Fibroblast of the aortic adventitia (primary cell): Measurements from ENCODE around the gene MARCKSL1. TPM values are rescaled to one million over a fixed set of nuclear protein-coding genes. Genes with fewer than 3 reads are reported as not detected.
"Not testable (repeated sequence)": the region's sequence is repeated elsewhere in the genome, so short reads cannot be mapped to it uniquely, and the experiment has no call there.

Experiments
- DNase-seq: peaks from one replicate; pipeline ENCODE4 v3.0.0-alpha.2; 2010; ENCODE audit warnings: low read depth
- H3K4me3 ChIP-seq: 2 replicates; pipeline ENCODE4 v1.5.1; 2011; ENCODE audit warnings: low read depth, mild to moderate bottlenecking, control low read depth, low read length, moderate library complexity
- CTCF ChIP-seq: IDR thresholded peaks from 2 replicates; pipeline ENCODE4 v1.5.1; 2011; ENCODE audit warnings: mild to moderate bottlenecking, low read length, control low read depth, inconsistent platforms; ENCODE audit not compliant: insufficient read depth
- small RNA-seq: library from RNA; depleted of rRNA; stranded (forward); fragments of <200 nt; gene quantifications from one replicate; pipeline ENCODE3, GENCODE V24; 2012
- total RNA-seq: library from RNA; depleted of rRNA; stranded (reverse); fragments of >200 nt; gene quantifications from 2 replicates; pipeline ENCODE4 v1.2.3, GENCODE V29; 2012; ENCODE audit warnings: low replicate concordance

Gene MARCKSL1
- total RNA-seq, 1 donor, result 14.4 TPM

GRCh38 chr1:32289256-32289655, 46.8 kb downstream of the MARCKSL1 start:
- no peak for DNase-seq
- TF ChIP-seq CTCF, result no peak

GRCh38 chr1:32286763-32287162, 49.3 kb downstream of the MARCKSL1 start:
- TF ChIP-seq CTCF, result no peak
- H3K4me3 ChIP-seq, result no peak overlapping the region
- no peak for DNase-seq

More at GRCh38 chr1:32289256-32289655, 46.8 kb downstream of the MARCKSL1 start:
- H3K4me3 ChIP-seq, result no peak overlapping the region

DNA sequence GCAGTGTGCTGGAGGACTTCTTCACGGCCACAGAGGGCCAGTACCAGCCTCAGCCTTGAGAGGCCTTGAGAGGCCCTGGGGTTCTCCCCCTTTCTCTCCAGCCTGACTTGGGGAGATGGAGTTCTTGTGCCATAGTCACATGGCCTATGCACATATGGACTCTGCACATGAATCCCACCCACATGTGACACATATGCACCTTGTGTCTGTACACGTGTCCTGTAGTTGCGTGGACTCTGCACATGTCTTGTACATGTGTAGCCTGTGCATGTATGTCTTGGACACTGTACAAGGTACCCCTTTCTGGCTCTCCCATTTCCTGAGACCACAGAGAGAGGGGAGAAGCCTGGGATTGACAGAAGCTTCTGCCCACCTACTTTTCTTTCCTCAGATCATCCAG, 50.4 kb downstream of the MARCKSL1 start:
- TF ChIP-seq CTCF, result no peak
- DNase-seq, result no peak

DNA sequence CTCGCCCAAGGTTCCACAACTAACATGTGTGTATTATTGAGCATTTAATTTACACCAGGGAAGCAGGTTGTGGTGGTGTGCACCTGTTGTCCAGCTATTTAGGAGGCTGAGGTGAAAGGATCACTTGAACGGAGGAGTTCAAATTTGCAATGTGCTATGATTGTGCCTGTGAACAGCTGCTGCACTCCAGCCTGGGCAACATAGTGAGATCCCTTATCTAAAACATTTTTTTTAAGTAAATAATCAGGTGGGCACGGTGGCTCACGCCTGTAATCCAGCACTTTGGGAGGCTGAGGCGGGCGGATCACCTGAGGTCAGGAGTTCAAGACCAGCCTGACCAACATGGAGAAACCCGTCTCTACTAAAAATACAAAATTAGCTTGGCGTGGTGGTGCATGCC, 51.3 kb downstream of the MARCKSL1 start:
- H3K4me3 ChIP-seq, DNase-seq: not testable (repeated sequence)

More for the DNA sequence above, 50.4 kb downstream of the MARCKSL1 start:
- no peak overlapping the region for H3K4me3 ChIP-seq

Small RNA genes within 50 kb of the gene (small RNA-seq; reads per million reads assigned to genes)
- not detected for gene RF00019

Other genes starting within 250 kb of the MARCKSL1 start
- 42.4 and 56.2 TPM in 2 replicates for gene KPNA6, start 228.2 kb downstream of the MARCKSL1 start, total RNA-seq
- 39.7 and 98.0 TPM in 2 replicates for gene TXLNA, start 156.6 kb downstream of the MARCKSL1 start, total RNA-seq
- gene CCDC28B, start 135.6 kb downstream of the MARCKSL1 start, total RNA-seq, result 6.0 and 16.1 TPM in 2 replicates
- gene IQCC, start 130.6 kb downstream of the MARCKSL1 start, total RNA-seq, result 0.41 and 2.3 TPM in 2 replicates
- not detected in 2 replicates for gene DCDC2B, start 127.1 kb downstream of the MARCKSL1 start, total RNA-seq
- gene TMEM234, start 113.9 kb downstream of the MARCKSL1 start, total RNA-seq, result 18.3 and 21.0 TPM in 2 replicates
- 217 and 284 TPM in 2 replicates for gene EIF3I, start 113.8 kb downstream of the MARCKSL1 start, total RNA-seq
- 1.4 and 2.1 TPM in 2 replicates for gene FAM167B, start 89.0 kb downstream of the MARCKSL1 start, total RNA-seq
- not detected in 2 replicates for gene LCK, start 85.0 kb downstream of the MARCKSL1 start, total RNA-seq
- 42.9 and 95.8 TPM in 2 replicates for gene HDAC1, start 44.1 kb downstream of the MARCKSL1 start, total RNA-seq
- gene FAM229A, start 26.3 kb upstream of the MARCKSL1 start, total RNA-seq, result 1.6 and 1.7 TPM in 2 replicates
- 1.2 and 2.3 TPM in 2 replicates for gene TSSK3, start 26.3 kb upstream of the MARCKSL1 start, total RNA-seq
- gene BSDC1, start 58.2 kb upstream of the MARCKSL1 start, total RNA-seq, result 47.6 and 52.3 TPM in 2 replicates
- under 0.01 TPM in 1 of 2 replicates, not detected in the other for gene ZBTB8B, start 128.8 kb upstream of the MARCKSL1 start, total RNA-seq
- 7.1 and 10.8 TPM in 2 replicates for gene ZBTB8A, start 203.2 kb upstream of the MARCKSL1 start, total RNA-seq